Liver (tissue), 2 donors: ENCODE data around the gene WDR90.

Experiments
- HNF4A ChIP-seq, 2 donors: conservative IDR thresholded peaks; 2 replicates each; pipeline ENCODE4 v1.6.1; 2016; ENCODE audit warnings: antibody characterized with exemption in 2 of 2, mild to moderate bottlenecking in 2 of 2
- JUND ChIP-seq, 2 donors: IDR thresholded peaks; 2 replicates each; pipeline ENCODE4 v1.6.1; 2016; ENCODE audit warnings: antibody characterized with exemption in 2 of 2
- RAD21 ChIP-seq, 2 donors: IDR thresholded peaks; 2 replicates each; pipeline ENCODE4 v1.6.1; 2016; ENCODE audit warnings: antibody characterized with exemption in 2 of 2, mild to moderate bottlenecking in 2 of 2
- donor health status: healthy.

DNA sequence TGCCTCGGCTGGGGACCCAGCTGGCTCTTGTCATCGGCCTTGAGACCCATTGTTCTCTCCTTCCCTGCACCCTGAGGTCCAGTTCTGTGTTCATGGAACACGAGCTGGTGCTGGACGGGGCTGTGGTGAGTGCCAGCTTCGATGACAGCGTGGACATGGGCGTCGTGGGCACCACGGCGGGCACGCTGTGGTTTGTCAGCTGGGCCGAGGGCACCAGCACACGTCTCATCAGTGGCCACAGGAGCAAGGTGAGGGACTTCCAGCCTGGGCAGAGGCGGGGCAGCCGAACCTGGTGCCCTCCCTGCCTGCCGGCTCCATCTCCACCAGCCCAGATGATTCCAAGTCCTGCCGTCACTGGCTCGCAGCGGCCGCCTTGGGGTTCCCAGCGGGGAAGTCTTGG is 13.4 kb downstream of the WDR90 start:
- TF ChIP-seq HNF4A (conservative IDR thresholded peaks at IDR 0.05) (no peak), JUND (IDR thresholded peaks at IDR 0.05) (no peak), RAD21 (IDR thresholded peaks at IDR 0.05) (no peak)
